GM23338 (cell line): ENCODE results near the gene ERCC3. TPM values are rescaled to one million over a fixed set of nuclear protein-coding genes. Genes with fewer than 3 reads are reported as not detected.

Experiments used
- ATAC-seq: fragments of 200-7000 bp; cut with Tn5 transposase; 3 replicates; pipeline ENCODE4 v1.9.1; 2020
- DNase-seq: peaks from one replicate; pipeline ENCODE4 v3.0.0-alpha.2; 2015; ENCODE audit warnings: low spot score
- H2AFZ ChIP-seq: fragments of 200-600 bp; sonication (generic); 2 replicates; pipeline ENCODE4 v1.8.0; 2016; ENCODE audit warnings: antibody characterized with exemption, mild to moderate bottlenecking, moderate library complexity
- H3F3A ChIP-seq: fragments of 200-600 bp; sonication (generic); replicated peaks from 2 replicates; pipeline ENCODE4 v1.8.0; 2017; ENCODE audit warnings: antibody characterized with exemption, mixed run types, low read depth
- H3K27ac ChIP-seq: fragments of 200-600 bp; sonication (generic); 2 replicates; pipeline ENCODE4 v1.6.1; 2016; ENCODE audit warnings: low read depth
- H3K27me3 ChIP-seq: fragments of 200-600 bp; sonication (generic); 2 replicates; pipeline ENCODE4 v1.8.0; 2016; ENCODE audit warnings: mild to moderate bottlenecking, mixed run types, moderate library complexity; ENCODE audit not compliant: insufficient read depth
- H3K36me3 ChIP-seq: fragments of 200-600 bp; sonication (generic); 2 replicates; pipeline ENCODE4 v1.8.0; 2016; ENCODE audit warnings: mild to moderate bottlenecking; ENCODE audit not compliant: insufficient read depth
- H3K4me1 ChIP-seq: fragments of 200-600 bp; sonication (generic); 2 replicates; pipeline ENCODE4 v1.8.0; 2016; ENCODE audit warnings: mild to moderate bottlenecking, moderate library complexity; ENCODE audit not compliant: insufficient read depth
- H3K4me2 ChIP-seq: fragments of 200-600 bp; sonication (generic); 2 replicates; pipeline ENCODE4 v1.7.1; 2017; ENCODE audit warnings: mixed run types
- H3K4me3 ChIP-seq: fragments of 200-600 bp; sonication (generic); 2 replicates; pipeline ENCODE4 v1.6.1; 2016; ENCODE audit warnings: mixed run types
- H3K79me2 ChIP-seq: fragments of 200-600 bp; sonication (generic); replicated peaks from 2 replicates; pipeline ENCODE4 v1.8.0; 2017; ENCODE audit warnings: mild to moderate bottlenecking; ENCODE audit not compliant: insufficient read depth
- H3K9me2 ChIP-seq: fragments of 200-600 bp; sonication (generic); 2 replicates; pipeline ENCODE4 v1.8.0; 2017; ENCODE audit not compliant: insufficient read depth
- H4K20me1 ChIP-seq: fragments of 200-600 bp; sonication (generic); replicated peaks from 2 replicates; pipeline ENCODE4 v1.8.0; 2017; ENCODE audit warnings: mild to moderate bottlenecking; ENCODE audit not compliant: insufficient read depth
- H3K27ac Mint-ChIP-seq: 2 replicates; pipeline ENCODE4 v1.8.0; 2020; ENCODE audit warnings: inconsistent platforms, mild to moderate bottlenecking, moderate library complexity, mixed read lengths
- H3K27me3 Mint-ChIP-seq: 3 replicates; pipeline ENCODE4 v1.8.0; 2022; ENCODE audit warnings: low read depth, mild to moderate bottlenecking, moderate library complexity, mixed read lengths, inconsistent platforms; ENCODE audit not compliant: insufficient read depth, poor library complexity
- H3K36me3 Mint-ChIP-seq: 3 replicates; pipeline ENCODE4 v1.8.0; 2021; ENCODE audit warnings: low read depth, mild to moderate bottlenecking, inconsistent platforms, moderate library complexity, mixed read lengths
- H3K4me1 Mint-ChIP-seq: 3 replicates; pipeline ENCODE4 v1.8.0; 2020; ENCODE audit warnings: mild to moderate bottlenecking, inconsistent platforms, mixed read lengths
- H3K4me3 Mint-ChIP-seq: 3 replicates; pipeline ENCODE4 v1.8.0; 2021; ENCODE audit warnings: moderate library complexity, mild to moderate bottlenecking, inconsistent platforms, mixed read lengths
- H3K9me3 Mint-ChIP-seq: 3 replicates; pipeline ENCODE4 v1.8.0; 2020; ENCODE audit warnings: moderate library complexity, mild to moderate bottlenecking, inconsistent platforms, mixed read lengths
- CREB1 ChIP-seq: fragments of 250-450 bp; sonication (Bioruptor Pico); IDR thresholded peaks from 2 replicates; pipeline ENCODE4 v1.5.0; 2020; ENCODE audit warnings: low read depth, mild to moderate bottlenecking, moderate library complexity
- CTCF ChIP-seq, 2 experiments: fragments of 200-600 bp in 1 of 2; sonication (generic) in 1 of 2; conservative IDR thresholded peaks; 2 replicates each; pipeline versions ENCODE4 v1.5.1 to v1.6.1; 2016 to 2017; ENCODE audit warnings: antibody characterized with exemption in 2 of 2, low read depth in 2 of 2, mild to moderate bottlenecking in 2 of 2, moderate library complexity in 1 of 2
- EZH2 ChIP-seq: fragments of 200-600 bp; sonication (generic); IDR thresholded peaks from one replicate; pipeline ENCODE4 v1.8.0; 2017; ENCODE audit warnings: antibody characterized with exemption, mild to moderate bottlenecking, low read depth; ENCODE audit not compliant: unreplicated experiment
- JUNB ChIP-seq: IDR thresholded peaks from one replicate; pipeline ENCODE4 v1.6.1; 2016; ENCODE audit warnings: antibody characterized with exemption; ENCODE audit not compliant: unreplicated experiment
- POLR2AphosphoS5 ChIP-seq: IDR thresholded peaks from 2 replicates; pipeline ENCODE4 v1.6.1; 2016; ENCODE audit warnings: antibody characterized with exemption, low read depth
- REST ChIP-seq: IDR thresholded peaks from one replicate; pipeline ENCODE4 v1.6.1; 2018; ENCODE audit warnings: antibody characterized with exemption; ENCODE audit not compliant: unreplicated experiment
- ZNF114 ChIP-seq: fragments of 250-450 bp; sonication (Bioruptor Pico); IDR thresholded peaks from 2 replicates; pipeline ENCODE4 v1.5.0; 2020; ENCODE audit warnings: mild to moderate bottlenecking, moderate library complexity
- ZNF331 ChIP-seq: fragments of 250-450 bp; sonication (Bioruptor Pico); IDR thresholded peaks from 2 replicates; pipeline ENCODE4 v1.5.0; 2020; ENCODE audit warnings: low read depth, mild to moderate bottlenecking, moderate library complexity
- polyA plus RNA-seq: library from polyadenylated mRNA; unstranded; fragments of >200 nt; fragmentation: Nextera tagmentation; extraction: Ambion mirVana; gene quantifications from 2 replicates; pipeline ENCODE4 v1.2.1, GENCODE V29; 2016
- total RNA-seq: library from RNA; depleted of rRNA; stranded (reverse); fragments of >200 nt; shearing (Covaris generic); gene quantifications from 2 replicates; pipeline ENCODE4 v1.2.3, GENCODE V29; 2014
- TF ChIP-seq, protein P1 (sequence below): IDR thresholded peaks from 2 replicates; pipeline ENCODE4 v1.6.1; 2016; ENCODE audit warnings: antibody characterized with exemption

The ERCC3 gene
- total and polyA plus RNA-seq, 2 experiments from 2014 or later, result 35.1 to 62.7 TPM

DNA sequence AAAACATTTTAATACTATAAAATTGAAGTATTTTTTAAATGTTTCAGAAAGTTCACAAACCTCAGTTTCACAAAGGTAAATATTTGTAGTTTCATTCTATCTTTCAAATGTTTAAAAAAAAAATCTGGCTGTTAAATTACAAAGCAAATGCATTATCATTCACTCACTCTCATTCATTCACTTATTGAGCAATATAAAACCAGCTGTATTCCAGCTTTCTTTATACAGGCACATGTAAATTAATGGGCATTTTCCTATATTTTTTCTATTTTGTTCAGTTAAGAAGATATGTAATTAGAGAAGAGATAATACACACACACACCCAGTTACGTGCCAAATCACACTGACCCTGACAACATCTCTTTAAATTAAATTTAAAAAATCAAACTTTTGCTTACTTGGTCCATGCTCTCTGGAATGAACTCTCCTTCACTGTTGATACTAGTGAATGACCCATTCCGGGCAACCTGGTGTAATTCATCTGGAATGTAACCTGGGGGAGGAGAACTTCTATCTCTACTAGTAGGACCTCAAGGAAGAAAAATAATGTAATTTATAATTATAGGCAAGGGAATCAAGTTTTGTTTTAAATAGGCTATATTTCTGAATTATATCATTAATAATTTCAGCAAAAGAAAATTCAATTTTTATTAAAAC, 32.5 kb upstream of the ERCC3 start:
- no peaks in the 10 kb centered on the region for H3K4me1 Mint-ChIP-seq
- no peak overlapping the region for H3K4me3 ChIP-seq

GRCh38 chr2:127324635-127325034, 30.7 kb upstream of the ERCC3 start:
- Histone ChIP-seq H3K79me2 (no peaks in the 10 kb centered on the region), H3F3A (no peaks in the 10 kb centered on the region; the same call in 1 of the 2 replicates), H3K27me3 (no peaks in the 10 kb centered on the region), H4K20me1 (no peaks in the 10 kb centered on the region; the same call in 1 of the 2 replicates), H3K9me2 (no peaks in the 10 kb centered on the region), H3K4me3 (no peak overlapping the region), H3K4me2 (no peak overlapping the region), H3K27ac (no peak overlapping the region), H3K4me1 (no peaks in the 10 kb centered on the region), H2AFZ (no peak overlapping the region), H3K36me3 (peaks cover 3% of the 10 kb centered on the region; the same call in 1 of the 2 replicates)
- DNase-seq (peak; percentile 51), ATAC-seq (no peak)
- Mint-ChIP-seq H3K27ac (no peak overlapping the region), H3K9me3 (no peaks in the 10 kb centered on the region), H3K27me3 (no peaks in the 10 kb centered on the region), H3K4me1 (no peaks in the 10 kb centered on the region), H3K36me3 (peaks cover 23% of the 10 kb centered on the region), H3K4me3 (no peak overlapping the region)
- TF ChIP-seq CTCF (conservative IDR thresholded peaks at IDR 0.05; ENCODE audit: low read depth in 2 of 2), result peak; percentile 63 to 78
- TF ChIP-seq, protein P1, sequence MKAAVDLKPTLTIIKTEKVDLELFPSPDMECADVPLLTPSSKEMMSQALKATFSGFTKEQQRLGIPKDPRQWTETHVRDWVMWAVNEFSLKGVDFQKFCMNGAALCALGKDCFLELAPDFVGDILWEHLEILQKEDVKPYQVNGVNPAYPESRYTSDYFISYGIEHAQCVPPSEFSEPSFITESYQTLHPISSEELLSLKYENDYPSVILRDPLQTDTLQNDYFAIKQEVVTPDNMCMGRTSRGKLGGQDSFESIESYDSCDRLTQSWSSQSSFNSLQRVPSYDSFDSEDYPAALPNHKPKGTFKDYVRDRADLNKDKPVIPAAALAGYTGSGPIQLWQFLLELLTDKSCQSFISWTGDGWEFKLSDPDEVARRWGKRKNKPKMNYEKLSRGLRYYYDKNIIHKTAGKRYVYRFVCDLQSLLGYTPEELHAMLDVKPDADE, result no peak
- TF ChIP-seq REST, result no peak

More for the DNA sequence above, 32.5 kb upstream of the ERCC3 start:
- H3K36me3 ChIP-seq, result peaks cover 3% of the 10 kb centered on the region; the same call in 1 of the 2 replicates
- no peak for TF ChIP-seq JUNB
- no peak for TF ChIP-seq ZNF114 (CRISPR knock-in tag)
- no peak for TF ChIP-seq POLR2AphosphoS5
- no peak for TF ChIP-seq CREB1
- no peak for TF ChIP-seq ZNF331 (CRISPR knock-in tag)
- TF ChIP-seq EZH2, result no peak
- no peaks in the 10 kb centered on the region; the same call in none of the 2 replicates for H4K20me1 ChIP-seq
- no peaks in the 10 kb centered on the region for H3K4me1 ChIP-seq
- H3K9me2 ChIP-seq, result no peaks in the 10 kb centered on the region
- H3F3A ChIP-seq, result no peaks in the 10 kb centered on the region; the same call in 1 of the 2 replicates
- no peaks in the 10 kb centered on the region for H3K27me3 ChIP-seq
- no peaks in the 10 kb centered on the region for H3K79me2 ChIP-seq
- no peak overlapping the region for H3K4me3 Mint-ChIP-seq
- H3K9me3 Mint-ChIP-seq, result no peaks in the 10 kb centered on the region
- H3K27me3 Mint-ChIP-seq, result no peaks in the 10 kb centered on the region
- H3K27ac ChIP-seq, result no peak overlapping the region
- H2AFZ ChIP-seq, result no peak overlapping the region
- H3K36me3 Mint-ChIP-seq, result peaks cover 10% of the 10 kb centered on the region; the same call in 2 of the 3 replicates
- no peak for ATAC-seq
- DNase-seq, result no peak
- no peak overlapping the region for H3K27ac Mint-ChIP-seq
- no peak overlapping the region for H3K4me2 ChIP-seq
